SK-N-MC (cell line): Measurements from ENCODE around the gene MEIKIN.

Experiments used
- EZH2 ChIP-seq: fragments of 200-600 bp; sonication (generic); IDR thresholded peaks from one replicate; pipeline ENCODE4 v1.6.1; 2017; ENCODE audit warnings: antibody characterized with exemption
- POLR2AphosphoS5 ChIP-seq: IDR thresholded peaks from 2 replicates; pipeline ENCODE4 v1.6.1; 2012; ENCODE audit warnings: mild to moderate bottlenecking, low read depth, low read length, borderline replicate concordance

DNA sequence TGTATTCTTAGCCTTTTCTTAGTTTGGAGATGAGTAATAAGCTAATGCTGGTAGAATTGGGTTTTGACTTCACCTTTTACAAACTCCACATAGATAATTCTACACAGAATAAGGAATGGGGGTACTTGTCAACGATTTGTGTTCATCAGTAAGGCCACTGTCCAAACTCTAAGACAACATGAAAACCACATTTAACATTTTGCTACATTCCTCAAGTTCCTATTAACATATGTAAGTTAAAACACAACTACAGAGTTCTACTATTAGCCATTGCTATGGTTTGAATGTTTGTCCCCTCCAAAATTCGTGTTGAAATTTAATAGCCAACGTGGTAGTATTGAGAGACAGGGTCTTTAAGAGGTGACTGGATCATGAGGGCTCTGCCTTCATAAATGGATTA is 31.9 kb downstream of the MEIKIN start:
- TF ChIP-seq POLR2AphosphoS5 (no peak), EZH2 (no peak)
